ENCODE data around the gene ZNF576. TPM values are rescaled to one million over a fixed set of nuclear protein-coding genes. Genes with fewer than 3 reads are reported as not detected.
"Not testable (repeated sequence)": the region's sequence is repeated elsewhere in the genome, so short reads cannot be mapped to it uniquely, and the experiment has no call there.

ZNF576 gene, protein sequence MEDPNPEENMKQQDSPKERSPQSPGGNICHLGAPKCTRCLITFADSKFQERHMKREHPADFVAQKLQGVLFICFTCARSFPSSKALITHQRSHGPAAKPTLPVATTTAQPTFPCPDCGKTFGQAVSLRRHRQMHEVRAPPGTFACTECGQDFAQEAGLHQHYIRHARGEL
- total RNA-seq (2022), result 13.2 and 18.4 TPM in 2 replicates
- Bru-seq, nascent RNA, result percentile 71 among the genes with signal in this experiment
- percentile 75 among the genes with signal in this experiment for BruChase-seq, experiment 1, labeled RNA remaining after a 6-hour chase
- BruChase-seq, experiment 2, labeled RNA remaining after a 2-hour chase, result percentile 80 among the genes with signal in this experiment
- long read RNA-seq, transcript ZNF576-201 (3 exons, 2,566 nt), result major isoform, 13 of 20 reads
- long read RNA-seq, partial matches to known transcripts, result 0 of 20 reads
- long read RNA-seq, other reads (novel, unspliced or antisense), result 1 of 20 reads

DNA sequence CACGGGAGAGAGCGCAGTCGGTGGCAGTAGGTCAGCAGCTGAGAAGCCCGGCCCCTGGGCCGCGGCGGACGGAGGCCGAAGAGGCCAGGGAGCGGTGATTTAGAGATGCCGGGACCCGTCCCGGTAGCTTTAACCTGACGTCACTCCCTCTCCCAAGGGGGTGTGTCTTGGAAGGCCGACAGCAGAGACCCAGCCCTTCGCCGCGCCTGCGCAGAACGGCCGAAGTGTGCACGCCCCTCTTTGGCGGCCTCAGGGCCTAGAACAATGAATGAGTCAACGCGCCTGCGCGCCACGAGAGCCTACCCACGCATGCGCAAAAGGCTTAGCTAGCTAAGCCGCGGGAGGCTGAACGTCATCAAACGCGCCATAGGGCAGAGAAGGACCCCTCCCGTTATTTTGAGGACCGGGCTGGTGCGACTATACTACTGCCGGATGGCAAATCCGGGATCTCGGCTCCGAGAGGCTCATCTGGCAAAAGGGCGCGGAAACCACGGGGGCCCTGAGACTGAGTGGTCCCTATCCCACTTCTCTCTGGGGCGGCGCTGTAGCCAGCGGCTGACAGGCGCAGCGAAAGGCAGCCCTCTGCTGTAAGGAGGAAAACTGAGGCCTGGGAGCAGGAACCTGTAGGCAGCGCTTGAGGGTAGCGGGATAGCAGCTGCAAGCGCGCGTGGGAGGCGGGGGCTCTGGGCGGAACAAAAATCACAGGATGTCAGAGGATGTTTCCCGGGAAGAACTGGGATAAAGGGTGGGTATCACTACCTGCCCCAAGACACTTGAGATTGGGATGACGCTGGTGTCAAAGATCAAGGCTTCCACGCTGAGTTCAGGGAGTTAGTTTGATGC lies at the start of gene ZNF576, which contains the start of gene IRGQ:
Gene ZNF576, plus strand, starts transcription at position 597 of the 843 bp plus-strand sequence. CDS start 514 bp downstream, outside the sequence.
Gene IRGQ, minus strand, starts transcription at position 136 of the 843 bp plus-strand sequence. CDS start 796 bp downstream, outside the sequence.
- Mint-ChIP-seq H3K27ac (ENCODE audit: low read depth, unreplicated experiment) (peak within 1 kb of the TSS; percentile 99), H3K4me3 (ENCODE audit: unreplicated experiment) (peak within 1 kb of the TSS; percentile 99), H3K4me1 (ENCODE audit: insufficient read depth, unreplicated experiment) (peaks cover 24% of the 10 kb centered on the region), H3K9me3 (ENCODE audit: unreplicated experiment) (no peaks in the 10 kb centered on the region), H3K36me3 (ENCODE audit: insufficient read depth, unreplicated experiment) (peaks cover 41% of the 10 kb centered on the region), H3K27me3 (ENCODE audit: insufficient read depth, unreplicated experiment) (no peaks in the 10 kb centered on the region)
- TF ChIP-seq, protein P1, sequence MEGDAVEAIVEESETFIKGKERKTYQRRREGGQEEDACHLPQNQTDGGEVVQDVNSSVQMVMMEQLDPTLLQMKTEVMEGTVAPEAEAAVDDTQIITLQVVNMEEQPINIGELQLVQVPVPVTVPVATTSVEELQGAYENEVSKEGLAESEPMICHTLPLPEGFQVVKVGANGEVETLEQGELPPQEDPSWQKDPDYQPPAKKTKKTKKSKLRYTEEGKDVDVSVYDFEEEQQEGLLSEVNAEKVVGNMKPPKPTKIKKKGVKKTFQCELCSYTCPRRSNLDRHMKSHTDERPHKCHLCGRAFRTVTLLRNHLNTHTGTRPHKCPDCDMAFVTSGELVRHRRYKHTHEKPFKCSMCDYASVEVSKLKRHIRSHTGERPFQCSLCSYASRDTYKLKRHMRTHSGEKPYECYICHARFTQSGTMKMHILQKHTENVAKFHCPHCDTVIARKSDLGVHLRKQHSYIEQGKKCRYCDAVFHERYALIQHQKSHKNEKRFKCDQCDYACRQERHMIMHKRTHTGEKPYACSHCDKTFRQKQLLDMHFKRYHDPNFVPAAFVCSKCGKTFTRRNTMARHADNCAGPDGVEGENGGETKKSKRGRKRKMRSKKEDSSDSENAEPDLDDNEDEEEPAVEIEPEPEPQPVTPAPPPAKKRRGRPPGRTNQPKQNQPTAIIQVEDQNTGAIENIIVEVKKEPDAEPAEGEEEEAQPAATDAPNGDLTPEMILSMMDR (IDR thresholded peaks at IDR 0.05; ENCODE audit: unreplicated experiment), result no peak
- BruUV-seq (replicated peaks), result no TSS peak
- intact Hi-C loops (cut with micrococcal nuclease), result loop anchor here (1.0 to 5.0 kb wide), 5 partner anchors 21 to 186 kb away; partner anchors contain the start of genes KCNN4, PINLYP, XRCC1 and ZNF575
- ChIA-PET POLR2A (interaction anchor here (0.6 to 5.4 kb wide), 32 partner anchors 8 to 1149 kb away, joined by 3 to 75 read pairs (median 4); partner anchors contain the start of genes ETHE1, PINLYP, PLAUR and SMG9), CTCF (interaction anchor here (0.6 to 2.1 kb wide), 8 partner anchors 41 to 449 kb away, joined by 3 to 13 read pairs (median 4); no protein-coding TSS in a partner anchor)
- peak; percentile 100 for DNase-seq (ENCODE audit: unreplicated experiment)

DNA sequence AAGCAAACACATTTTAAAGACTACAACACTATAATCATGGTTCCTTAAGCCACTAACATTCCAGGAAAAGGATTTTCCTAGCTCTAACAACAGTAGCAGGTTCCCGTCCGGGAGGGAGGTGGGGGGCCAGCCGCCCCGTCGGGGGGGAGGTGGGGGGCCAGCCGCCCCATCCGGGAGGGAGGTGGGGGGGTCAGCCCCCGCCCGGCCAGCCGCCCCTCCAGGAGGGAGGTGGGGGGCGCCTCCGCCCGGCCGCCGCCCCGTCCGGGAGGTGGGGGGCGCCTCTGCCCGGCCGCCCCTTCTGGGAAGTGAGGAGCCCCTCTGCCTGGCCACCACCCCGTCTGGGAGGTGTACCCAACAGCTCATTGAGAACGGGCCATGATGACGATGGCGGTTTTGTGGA lies 48.5 kb upstream of the ZNF576 start:
- BruUV-seq (replicated peaks); H3K4me1 Mint-ChIP-seq (ENCODE audit: insufficient read depth, unreplicated experiment); H3K27ac Mint-ChIP-seq (ENCODE audit: low read depth, unreplicated experiment); POLR2A ChIA-PET; DNase-seq (ENCODE audit: unreplicated experiment); H3K9me3 Mint-ChIP-seq (ENCODE audit: unreplicated experiment); H3K27me3 Mint-ChIP-seq (ENCODE audit: insufficient read depth, unreplicated experiment); CTCF ChIA-PET; H3K4me3 Mint-ChIP-seq (ENCODE audit: unreplicated experiment); intact Hi-C loops (cut with micrococcal nuclease): not testable (repeated sequence)
- peaks cover 45% of the 10 kb centered on the region for H3K36me3 Mint-ChIP-seq (ENCODE audit: insufficient read depth, unreplicated experiment)

GRCh38 chr19:43548706-43549105 lies 47.7 kb upstream of the ZNF576 start:
- H3K27ac Mint-ChIP-seq (ENCODE audit: low read depth, unreplicated experiment), result no peak overlapping the region
- no peaks in the 10 kb centered on the region for H3K4me1 Mint-ChIP-seq (ENCODE audit: insufficient read depth, unreplicated experiment)
- ChIA-PET POLR2A (no interaction called here), CTCF (interaction anchor here (0.7 kb wide), 1 partner anchor 92 kb away, joined by 3 read pairs; no protein-coding TSS in a partner anchor)
- no peaks in the 10 kb centered on the region for H3K27me3 Mint-ChIP-seq (ENCODE audit: insufficient read depth, unreplicated experiment)
- no peak overlapping the region for H3K4me3 Mint-ChIP-seq (ENCODE audit: unreplicated experiment)
- H3K36me3 Mint-ChIP-seq (ENCODE audit: insufficient read depth, unreplicated experiment), result peaks cover 37% of the 10 kb centered on the region
- no TSS peak for BruUV-seq (replicated peaks)
- TF ChIP-seq, protein P1 (IDR thresholded peaks at IDR 0.05; ENCODE audit: unreplicated experiment), result no peak
- intact Hi-C loops (cut with micrococcal nuclease), result no loop called here
- DNase-seq (ENCODE audit: unreplicated experiment), result no peak
- no peaks in the 10 kb centered on the region for H3K9me3 Mint-ChIP-seq (ENCODE audit: unreplicated experiment)

DNA sequence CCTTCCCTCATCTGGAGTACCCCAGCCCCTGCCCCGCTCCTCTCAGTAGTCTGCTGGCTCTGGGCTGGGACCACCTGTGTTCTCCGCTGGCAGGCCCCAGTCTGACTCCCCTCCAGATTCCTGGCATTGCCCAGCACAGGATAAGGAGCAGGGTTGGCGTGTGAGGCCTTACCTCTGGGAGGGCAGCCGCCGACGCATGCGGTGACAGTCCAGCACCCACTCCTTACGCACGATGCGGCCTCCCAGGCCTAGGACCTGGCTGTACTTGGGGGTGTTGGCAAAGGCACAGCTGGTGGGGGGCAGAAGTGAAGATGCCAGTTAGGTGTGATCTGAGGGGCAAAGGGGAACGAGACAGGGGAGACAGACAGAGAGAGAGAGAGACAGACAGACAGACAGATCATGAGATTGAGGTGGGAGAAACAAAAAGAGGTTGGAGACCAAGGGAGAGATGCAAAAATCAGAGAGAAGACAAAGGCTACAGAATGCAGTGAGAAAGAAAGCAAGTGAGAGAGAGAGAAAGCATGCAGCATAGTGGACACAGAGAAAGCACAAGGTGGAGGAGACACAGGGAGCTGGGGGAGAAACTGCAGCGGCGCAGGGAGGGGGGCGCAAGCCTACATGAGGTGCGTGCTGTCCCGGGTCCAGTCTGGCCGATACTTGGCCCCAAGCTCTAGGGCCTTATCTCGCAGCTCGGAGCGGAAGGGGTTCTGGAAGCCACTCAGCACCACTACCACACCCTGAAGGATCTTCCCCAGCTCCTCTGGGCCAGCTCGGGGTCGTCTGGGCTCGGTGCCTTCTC lies 44.8 kb upstream of the ZNF576 start:
- Mint-ChIP-seq H3K4me1 (ENCODE audit: insufficient read depth, unreplicated experiment) (no peaks in the 10 kb centered on the region), H3K27me3 (ENCODE audit: insufficient read depth, unreplicated experiment) (no peaks in the 10 kb centered on the region), H3K36me3 (ENCODE audit: insufficient read depth, unreplicated experiment) (peaks cover 26% of the 10 kb centered on the region), H3K9me3 (ENCODE audit: unreplicated experiment) (no peaks in the 10 kb centered on the region), H3K27ac (ENCODE audit: low read depth, unreplicated experiment) (no peak overlapping the region), H3K4me3 (ENCODE audit: unreplicated experiment) (no peak overlapping the region)
- no peak for DNase-seq (ENCODE audit: unreplicated experiment)
- TF ChIP-seq, protein P1 (IDR thresholded peaks at IDR 0.05; ENCODE audit: unreplicated experiment), result no peak
- CTCF ChIA-PET, result interaction anchor here (0.9 kb wide), 1 partner anchor 27 kb away, joined by 3 read pairs; no protein-coding TSS in a partner anchor
- intact Hi-C loops (cut with micrococcal nuclease), result no loop called here
- POLR2A ChIA-PET, result no interaction called here
- BruUV-seq (replicated peaks), result no TSS peak
